C4-2B (cell line): ENCODE measurements around the gene PDIK1L.

Experiments used
- H3K27ac ChIP-seq: fragments of 450-650 bp; 2 replicates; pipeline ENCODE4 v1.5.1; 2017
- ZFX ChIP-seq: fragments of 450-650 bp; IDR thresholded peaks from 2 replicates; pipeline ENCODE4 v1.6.1; 2017
- TF ChIP-seq, protein P1 (sequence below): fragments of 450-650 bp; conservative IDR thresholded peaks from 2 replicates; pipeline ENCODE4 v1.5.1; 2017; ENCODE audit warnings: mild to moderate bottlenecking

The PDIK1L gene

DNA sequence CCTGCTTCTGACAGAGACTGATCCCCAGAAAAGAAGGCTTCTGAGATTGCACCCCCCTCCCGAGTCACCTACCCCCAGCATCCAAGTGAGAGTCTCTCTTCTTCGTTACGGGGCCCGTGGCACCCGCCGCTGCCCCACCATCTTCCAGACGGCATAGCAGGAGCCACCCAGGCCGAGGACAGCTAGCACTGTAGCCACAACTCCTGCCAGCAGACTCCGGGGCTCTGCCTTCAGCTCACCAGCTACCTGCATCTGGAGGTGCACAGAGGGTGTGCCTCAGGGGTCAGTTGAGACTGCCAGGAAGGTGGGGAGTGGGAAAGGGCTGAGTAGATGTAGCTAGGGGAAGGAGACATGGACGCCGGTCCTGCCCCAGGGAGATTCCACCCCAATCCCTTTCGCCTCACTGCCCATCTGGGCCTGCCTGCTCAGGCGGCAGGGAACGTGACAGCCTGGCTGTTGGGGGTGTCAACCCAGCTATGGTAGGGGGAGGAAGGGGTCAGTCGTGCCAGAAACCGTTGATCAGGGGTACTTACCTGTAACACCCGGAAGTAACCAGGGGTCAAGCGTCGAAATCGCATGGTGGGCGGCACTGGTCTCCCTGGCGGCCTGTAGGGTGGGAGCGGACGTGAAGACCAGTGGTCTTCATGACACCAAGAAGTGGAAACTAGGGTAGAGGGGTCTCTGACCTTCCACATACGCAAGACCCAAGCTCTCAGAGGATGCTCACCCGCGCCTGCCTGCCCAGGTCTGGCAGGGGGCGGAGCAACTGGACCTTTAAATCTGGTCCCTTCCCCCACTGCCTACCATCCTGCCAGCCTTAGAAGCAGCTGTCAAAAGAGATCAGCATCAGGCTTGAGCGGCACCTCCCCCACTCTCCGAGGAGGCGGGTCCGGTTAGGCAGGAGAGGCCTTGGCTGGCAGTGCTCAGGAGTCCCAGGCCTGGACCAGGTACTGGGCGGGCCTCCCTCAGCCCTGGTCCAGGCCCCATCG lies 59.8 kb downstream of the PDIK1L start, which contains the start of gene ZNF593OS:
Gene ZNF593OS (minus strand): TSS at position 749 of the 989 bp plus-strand sequence. CDS start 171 bp downstream, at position 578.
- peak within 1 kb of the TSS; percentile 86 for H3K27ac ChIP-seq
- TF ChIP-seq, protein P1, sequence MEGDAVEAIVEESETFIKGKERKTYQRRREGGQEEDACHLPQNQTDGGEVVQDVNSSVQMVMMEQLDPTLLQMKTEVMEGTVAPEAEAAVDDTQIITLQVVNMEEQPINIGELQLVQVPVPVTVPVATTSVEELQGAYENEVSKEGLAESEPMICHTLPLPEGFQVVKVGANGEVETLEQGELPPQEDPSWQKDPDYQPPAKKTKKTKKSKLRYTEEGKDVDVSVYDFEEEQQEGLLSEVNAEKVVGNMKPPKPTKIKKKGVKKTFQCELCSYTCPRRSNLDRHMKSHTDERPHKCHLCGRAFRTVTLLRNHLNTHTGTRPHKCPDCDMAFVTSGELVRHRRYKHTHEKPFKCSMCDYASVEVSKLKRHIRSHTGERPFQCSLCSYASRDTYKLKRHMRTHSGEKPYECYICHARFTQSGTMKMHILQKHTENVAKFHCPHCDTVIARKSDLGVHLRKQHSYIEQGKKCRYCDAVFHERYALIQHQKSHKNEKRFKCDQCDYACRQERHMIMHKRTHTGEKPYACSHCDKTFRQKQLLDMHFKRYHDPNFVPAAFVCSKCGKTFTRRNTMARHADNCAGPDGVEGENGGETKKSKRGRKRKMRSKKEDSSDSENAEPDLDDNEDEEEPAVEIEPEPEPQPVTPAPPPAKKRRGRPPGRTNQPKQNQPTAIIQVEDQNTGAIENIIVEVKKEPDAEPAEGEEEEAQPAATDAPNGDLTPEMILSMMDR: no peak
- no peak for TF ChIP-seq ZFX
